ENCODE data around the gene CHD6.

DNA sequence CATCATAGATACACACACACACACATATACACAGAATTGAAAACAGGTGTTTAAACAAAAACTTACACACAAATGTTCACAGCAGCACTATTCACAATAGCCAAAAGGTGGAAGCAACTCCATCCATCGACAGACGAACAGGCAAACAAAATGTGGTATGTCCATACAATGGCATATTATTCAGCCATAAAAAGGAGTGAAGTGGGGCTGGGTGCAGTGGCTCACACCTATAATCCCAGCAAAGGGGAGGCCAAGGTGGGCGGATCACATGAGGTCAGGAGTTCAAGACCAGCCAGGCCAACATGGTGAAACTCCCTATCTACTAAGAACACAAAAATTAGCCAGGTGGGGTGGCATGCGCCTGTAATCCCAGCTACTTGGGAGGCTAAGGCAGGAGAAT lies 80.3 kb downstream of the CHD6 start:
- TF ChIP-seq POLR2A (IDR thresholded peaks at IDR 0.05; ENCODE audit: low read length) (no peak), GATA1 (IDR thresholded peaks at IDR 0.05; ENCODE audit: low read depth, low read length) (no peak)

Measured in erythroblast (primary cell).